Mucosa of descending colon (tissue), 3 donors: ENCODE measurements around the gene RNF144B. TPM values are rescaled to one million over a fixed set of nuclear protein-coding genes. Genes with fewer than 3 reads are reported as not detected.

Experiments used
- ATAC-seq: fragments of 200-7000 bp; cut with Tn5 transposase; one replicate; pipeline ENCODE4 v1.9.1; 2020; ENCODE audit warnings: mild to moderate bottlenecking, moderate library complexity
- DNase-seq, 3 donors: peaks; one replicate each; pipeline ENCODE4 v3.0.0-alpha.2; 2020
- H3K36me3 ChIP-seq: fragments of 200-600 bp; one replicate; pipeline ENCODE4 v1.8.0; 2021; ENCODE audit warnings: low read depth, mild to moderate bottlenecking
- H3K4me1 ChIP-seq: fragments of 200-600 bp; one replicate; pipeline ENCODE4 v1.8.0; 2021; ENCODE audit warnings: low read depth, mild to moderate bottlenecking
- H3K4me3 ChIP-seq: fragments of 200-600 bp; one replicate; pipeline ENCODE4 v1.8.0; 2021; ENCODE audit warnings: mild to moderate bottlenecking
- H3K9me3 ChIP-seq: fragments of 200-600 bp; one replicate; pipeline ENCODE4 v1.8.0; 2021; ENCODE audit warnings: mild to moderate bottlenecking
- intact Hi-C, 2 donors: fragments of 100-400 bp; cut with DNase I in 1 of 2; cut with micrococcal nuclease in 1 of 2; formaldehyde crosslinking; loops; one replicate each; pipeline versions ENCODE4 v1.11.0 to v1.11.1; 2022; cut with DNase I, micrococcal nuclease
- total RNA-seq, 3 donors: library from RNA; stranded (reverse); fragmentation: NEBNext Ultra II Directional in 2 of 3; extraction: Animal tissue kit (Norgen Biotek cat#: 25700) in 2 of 3; gene quantifications; one replicate each; pipeline versions ENCODE4 v1.2.1 to v1.2.4, GENCODE V29; 2021 to 2023
- TF ChIP-seq, protein P1 (sequence below): fragments of 200-600 bp; IDR thresholded peaks from one replicate; pipeline ENCODE4 v1.8.0; 2022; ENCODE audit warnings: antibody characterized with exemption, mild to moderate bottlenecking
- donor health status: DM: no; HTN: no; CAD: no; lungs with moderate emphysema.
- donor health status: DM: no; HTN: no; CAD: no.
- donor health status: DM: no; HTN: yes; CAD: no.

The RNF144B gene
- total RNA-seq, 3 donors from 2014 or later, result 5.9 to 8.7 (median 8.0) TPM

DNA sequence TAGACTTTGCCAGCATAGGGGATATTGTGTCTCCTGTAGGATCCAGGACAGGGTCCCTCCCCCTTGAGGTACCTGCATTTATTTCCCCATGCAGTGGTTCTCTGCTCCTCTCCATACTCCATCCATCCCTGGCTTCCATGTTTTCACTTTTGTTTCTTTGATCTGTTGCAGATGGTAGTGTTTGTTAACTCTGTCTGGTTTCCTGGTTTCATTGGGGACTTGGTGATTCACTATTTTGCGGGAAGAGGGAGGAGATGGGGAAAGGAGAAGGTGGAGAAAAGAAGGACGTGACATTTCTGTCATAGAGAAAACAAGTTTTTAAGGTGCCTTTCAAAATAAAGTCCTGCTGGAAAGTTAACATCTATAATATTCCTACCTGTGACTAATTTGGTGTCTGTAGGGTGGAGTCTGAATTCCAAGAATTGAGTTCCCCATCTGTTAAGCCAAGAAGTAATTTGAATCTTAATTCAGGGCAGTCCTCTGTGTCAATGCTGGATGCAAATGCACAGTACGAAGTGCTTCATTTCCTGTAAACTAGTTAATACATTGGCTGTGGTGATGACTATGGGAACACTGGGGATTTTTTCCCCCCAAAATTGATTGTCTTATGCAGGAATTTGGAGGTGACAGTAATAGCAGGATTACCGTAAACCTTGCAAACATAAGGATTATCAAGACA is 6.9 kb upstream of the RNF144B start:
- no peak for ATAC-seq

GRCh38 chr6:18380851-18381250 is 6.3 kb upstream of the RNF144B start:
- DNase-seq (no peak), ATAC-seq (no peak)
- no peaks in the 10 kb centered on the region for H3K36me3 ChIP-seq
- no peak overlapping the region for H3K4me3 ChIP-seq
- no peaks in the 10 kb centered on the region for H3K9me3 ChIP-seq
- H3K4me1 ChIP-seq, result no peaks in the 10 kb centered on the region
- TF ChIP-seq, protein P1, sequence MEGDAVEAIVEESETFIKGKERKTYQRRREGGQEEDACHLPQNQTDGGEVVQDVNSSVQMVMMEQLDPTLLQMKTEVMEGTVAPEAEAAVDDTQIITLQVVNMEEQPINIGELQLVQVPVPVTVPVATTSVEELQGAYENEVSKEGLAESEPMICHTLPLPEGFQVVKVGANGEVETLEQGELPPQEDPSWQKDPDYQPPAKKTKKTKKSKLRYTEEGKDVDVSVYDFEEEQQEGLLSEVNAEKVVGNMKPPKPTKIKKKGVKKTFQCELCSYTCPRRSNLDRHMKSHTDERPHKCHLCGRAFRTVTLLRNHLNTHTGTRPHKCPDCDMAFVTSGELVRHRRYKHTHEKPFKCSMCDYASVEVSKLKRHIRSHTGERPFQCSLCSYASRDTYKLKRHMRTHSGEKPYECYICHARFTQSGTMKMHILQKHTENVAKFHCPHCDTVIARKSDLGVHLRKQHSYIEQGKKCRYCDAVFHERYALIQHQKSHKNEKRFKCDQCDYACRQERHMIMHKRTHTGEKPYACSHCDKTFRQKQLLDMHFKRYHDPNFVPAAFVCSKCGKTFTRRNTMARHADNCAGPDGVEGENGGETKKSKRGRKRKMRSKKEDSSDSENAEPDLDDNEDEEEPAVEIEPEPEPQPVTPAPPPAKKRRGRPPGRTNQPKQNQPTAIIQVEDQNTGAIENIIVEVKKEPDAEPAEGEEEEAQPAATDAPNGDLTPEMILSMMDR, result no peak
- intact Hi-C loops, result no loop called here

More for the DNA sequence above, 6.9 kb upstream of the RNF144B start:
- no peak overlapping the region for H3K4me3 ChIP-seq
- intact Hi-C loops, result no loop called here
- no peaks in the 10 kb centered on the region for H3K4me1 ChIP-seq
- H3K36me3 ChIP-seq, result no peaks in the 10 kb centered on the region
- TF ChIP-seq, protein P1, result no peak
- no peaks in the 10 kb centered on the region for H3K9me3 ChIP-seq
- no peak for DNase-seq

DNA sequence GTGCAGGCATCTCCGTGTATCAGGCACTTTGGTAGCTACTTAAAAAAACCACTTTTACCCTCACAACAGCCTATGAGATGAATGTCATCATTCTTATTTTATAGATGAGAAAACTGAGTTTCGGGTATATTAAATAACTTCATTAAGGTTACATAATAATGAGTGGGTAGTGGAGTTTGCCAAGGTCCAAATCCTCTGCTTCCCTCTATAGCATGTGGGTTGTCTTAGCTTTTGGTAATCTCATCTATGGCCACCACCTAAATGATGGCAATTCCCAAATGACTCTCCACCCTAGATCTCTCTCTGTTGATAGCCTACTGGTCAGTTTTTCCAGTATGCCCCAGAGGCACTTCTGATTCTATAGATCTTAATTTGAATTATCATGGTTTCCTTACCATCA is 3.7 kb upstream of the RNF144B start:
- Histone ChIP-seq H3K4me3 (no peak overlapping the region), H3K36me3 (no peaks in the 10 kb centered on the region), H3K9me3 (no peaks in the 10 kb centered on the region), H3K4me1 (peaks cover 6% of the 10 kb centered on the region)
- intact Hi-C loops, result no loop called here
- TF ChIP-seq, protein P1, result no peak
- DNase-seq, result no peak
- no peak for ATAC-seq

GRCh38 chr6:18384621-18385020 is 2.5 kb upstream of the RNF144B start:
- no peaks in the 10 kb centered on the region for H3K36me3 ChIP-seq
- ATAC-seq (no peak), DNase-seq (no peak)
- peaks cover 8% of the 10 kb centered on the region for H3K4me1 ChIP-seq
- H3K9me3 ChIP-seq, result no peaks in the 10 kb centered on the region
- intact Hi-C loops, result no loop called here
- TF ChIP-seq, protein P1, result no peak
- H3K4me3 ChIP-seq, result no peak overlapping the region

- peaks cover 8% of the 10 kb centered on the region for H3K4me1 ChIP-seq
- ATAC-seq (no peak), DNase-seq (no peak)
- no peaks in the 10 kb centered on the region for H3K36me3 ChIP-seq
- TF ChIP-seq, protein P1, result no peak
- no peaks in the 10 kb centered on the region for H3K9me3 ChIP-seq
- no peak overlapping the region for H3K4me3 ChIP-seq
- intact Hi-C loops, result no loop called here
Observed at GRCh38 chr6:18386298-18386976, 713 bp upstream of the RNF144B start.
